SU-DHL-6 (cell line): ENCODE measurements around the gene PALLD.

Experiments
- H2AFZ ChIP-seq: fragments of 200-600 bp; sonication (generic); 2 replicates; pipeline ENCODE4 v1.6.1; 2014; ENCODE audit warnings: low read depth, mild to moderate bottlenecking, moderate library complexity, mixed read lengths, antibody characterized with exemption, low read length; ENCODE audit not compliant: severe bottlenecking
- H3F3A ChIP-seq: fragments of 200-600 bp; shearing (Covaris generic); 2 replicates; pipeline ENCODE4 v1.6.0; 2016; ENCODE audit warnings: antibody characterized with exemption, mild to moderate bottlenecking; ENCODE audit not compliant: insufficient read depth
- H3K27ac ChIP-seq: fragments of 200-600 bp; sonication (generic); 2 replicates; pipeline ENCODE4 v1.5.1; 2016; ENCODE audit warnings: low read depth, mild to moderate bottlenecking, low read length, moderate library complexity, mixed read lengths
- H3K27me3 ChIP-seq: fragments of 200-600 bp; sonication (generic), shearing (Covaris generic); 2 replicates; pipeline ENCODE4 v1.6.0; 2014; ENCODE audit warnings: mild to moderate bottlenecking, low read length
- H3K36me3 ChIP-seq: fragments of 200-600 bp; sonication (generic); 2 replicates; pipeline ENCODE4 v1.6.1; 2014; ENCODE audit warnings: mild to moderate bottlenecking, low read length, mixed read lengths
- H3K4me2 ChIP-seq: fragments of 300-600, 200-600 bp; shearing (Covaris generic), sonication (generic); 2 replicates; pipeline ENCODE4 v1.6.0; 2014; ENCODE audit warnings: low read length, low read depth, mild to moderate bottlenecking; ENCODE audit not compliant: poor library complexity, severe bottlenecking
- H3K4me3 ChIP-seq: fragments of 200-600 bp; sonication (generic); 2 replicates; pipeline ENCODE4 v1.5.1; 2014; ENCODE audit warnings: antibody characterized with exemption, low read length, mild to moderate bottlenecking, mixed read lengths; ENCODE audit not compliant: insufficient read depth, poor library complexity, severe bottlenecking
- H3K79me2 ChIP-seq: fragments of 200-600 bp; sonication (generic); 2 replicates; pipeline ENCODE4 v1.6.1; 2014; ENCODE audit warnings: mild to moderate bottlenecking, low read length, moderate library complexity; ENCODE audit not compliant: insufficient read depth
- H3K9ac ChIP-seq: fragments of 200-600 bp; sonication (generic); 2 replicates; pipeline ENCODE4 v1.7.0; 2014; ENCODE audit warnings: mild to moderate bottlenecking, low read length
- H3K9me2 ChIP-seq: fragments of 200-600 bp; sonication (generic); replicated peaks from 2 replicates; pipeline ENCODE4 v1.6.1; 2014; ENCODE audit warnings: low read length; ENCODE audit not compliant: insufficient read depth
- H3K9me3 ChIP-seq: fragments of 200-600 bp; sonication (generic); 2 replicates; pipeline ENCODE4 v1.6.1; 2014; ENCODE audit warnings: low read length, mixed read lengths; ENCODE audit not compliant: insufficient read depth
- H4K20me1 ChIP-seq: fragments of 200-600 bp; sonication (generic); 2 replicates; pipeline ENCODE4 v1.6.1; 2014; ENCODE audit warnings: low read depth, mild to moderate bottlenecking, antibody characterized with exemption, low read length, moderate library complexity, mixed read lengths
- EZH2phosphoT487 ChIP-seq: fragments of 200-600 bp; sonication (generic), shearing (Covaris generic); conservative IDR thresholded peaks from 2 replicates; pipeline ENCODE4 v1.6.1; 2018; ENCODE audit warnings: mild to moderate bottlenecking, antibody characterized with exemption, low read length, moderate library complexity, mixed read lengths
- TF ChIP-seq, protein P1 (sequence below): fragments of 200-600 bp; sonication (generic); IDR thresholded peaks from one replicate; pipeline ENCODE4 v1.5.1; 2017; ENCODE audit warnings: antibody characterized with exemption, mild to moderate bottlenecking, low read length, moderate library complexity; ENCODE audit not compliant: insufficient read depth, poor library complexity, severe bottlenecking

PALLD gene

DNA sequence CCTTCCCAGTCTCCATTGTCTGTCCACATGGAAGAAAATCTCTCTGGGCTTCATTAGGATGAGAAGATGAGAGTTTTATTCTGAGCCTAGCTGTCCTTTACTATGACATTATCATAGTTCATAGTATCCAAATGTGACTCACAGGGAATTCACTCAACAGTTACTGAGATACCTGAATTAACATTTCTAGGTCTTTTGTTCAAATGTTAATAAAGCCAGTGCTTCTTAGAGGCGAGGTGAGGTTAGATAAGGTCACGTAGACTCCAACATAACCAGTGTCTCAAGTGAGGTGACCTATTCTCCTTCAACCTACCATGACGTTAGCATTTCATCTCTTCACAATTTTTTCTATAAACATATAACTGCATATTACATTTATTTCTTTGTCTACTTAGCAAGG is 67.2 kb downstream of the PALLD start:
- Histone ChIP-seq H3K27me3 (no peaks in the 10 kb centered on the region), H4K20me1 (no peaks in the 10 kb centered on the region), H3K4me3 (no peak overlapping the region), H3K4me2 (no peak overlapping the region), H3K27ac (no peak overlapping the region), H2AFZ (no peak overlapping the region), H3F3A (no peaks in the 10 kb centered on the region), H3K9me2 (no peaks in the 10 kb centered on the region), H3K79me2 (no peaks in the 10 kb centered on the region), H3K9ac (no peak overlapping the region), H3K9me3 (no peaks in the 10 kb centered on the region), H3K36me3 (no peaks in the 10 kb centered on the region)
- no peak for TF ChIP-seq EZH2phosphoT487
- TF ChIP-seq, protein P1, sequence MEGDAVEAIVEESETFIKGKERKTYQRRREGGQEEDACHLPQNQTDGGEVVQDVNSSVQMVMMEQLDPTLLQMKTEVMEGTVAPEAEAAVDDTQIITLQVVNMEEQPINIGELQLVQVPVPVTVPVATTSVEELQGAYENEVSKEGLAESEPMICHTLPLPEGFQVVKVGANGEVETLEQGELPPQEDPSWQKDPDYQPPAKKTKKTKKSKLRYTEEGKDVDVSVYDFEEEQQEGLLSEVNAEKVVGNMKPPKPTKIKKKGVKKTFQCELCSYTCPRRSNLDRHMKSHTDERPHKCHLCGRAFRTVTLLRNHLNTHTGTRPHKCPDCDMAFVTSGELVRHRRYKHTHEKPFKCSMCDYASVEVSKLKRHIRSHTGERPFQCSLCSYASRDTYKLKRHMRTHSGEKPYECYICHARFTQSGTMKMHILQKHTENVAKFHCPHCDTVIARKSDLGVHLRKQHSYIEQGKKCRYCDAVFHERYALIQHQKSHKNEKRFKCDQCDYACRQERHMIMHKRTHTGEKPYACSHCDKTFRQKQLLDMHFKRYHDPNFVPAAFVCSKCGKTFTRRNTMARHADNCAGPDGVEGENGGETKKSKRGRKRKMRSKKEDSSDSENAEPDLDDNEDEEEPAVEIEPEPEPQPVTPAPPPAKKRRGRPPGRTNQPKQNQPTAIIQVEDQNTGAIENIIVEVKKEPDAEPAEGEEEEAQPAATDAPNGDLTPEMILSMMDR: no peak

DNA sequence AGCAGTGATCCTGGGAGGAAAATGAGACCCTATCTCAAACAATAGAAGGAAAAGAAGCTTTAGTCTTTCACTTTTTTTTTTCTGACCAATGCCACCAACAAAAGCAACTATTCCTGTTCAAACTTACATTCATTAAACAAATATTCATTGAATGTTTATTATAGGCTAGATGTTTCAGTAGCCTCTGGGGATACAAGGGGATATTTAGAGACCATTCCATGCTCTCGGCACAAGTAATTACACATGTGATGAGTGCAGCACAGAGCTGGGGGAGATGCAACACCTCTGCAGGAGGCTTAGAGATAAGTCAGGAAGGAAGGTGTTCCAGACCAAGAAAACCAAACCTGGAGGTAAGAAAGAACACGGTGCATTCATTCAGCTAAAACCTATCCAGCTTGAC is 68.3 kb downstream of the PALLD start:
- TF ChIP-seq EZH2phosphoT487: no peak
- TF ChIP-seq, protein P1: no peak

DNA sequence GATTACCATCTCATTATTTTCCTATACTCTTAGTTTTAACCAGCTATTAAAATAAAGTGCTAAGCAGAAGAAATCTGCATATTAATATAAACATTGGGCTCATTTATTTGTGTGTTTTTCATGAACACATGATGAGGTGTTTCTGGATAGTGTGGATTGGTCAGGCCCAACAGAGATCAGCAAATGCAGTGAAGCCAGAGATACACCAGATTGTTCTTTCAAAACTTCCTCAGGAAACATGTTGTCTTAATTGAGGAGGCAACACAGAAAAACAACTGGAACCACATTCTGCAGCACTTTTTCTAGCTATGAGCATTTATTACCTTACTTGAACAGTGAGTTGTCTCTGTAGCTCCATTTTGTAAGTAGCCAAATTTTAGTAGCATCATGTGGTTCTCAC is 69.9 kb downstream of the PALLD start:
- Histone ChIP-seq H2AFZ (no peak overlapping the region), H3K4me3 (no peak overlapping the region), H3K36me3 (no peaks in the 10 kb centered on the region), H3F3A (no peaks in the 10 kb centered on the region), H3K79me2 (no peaks in the 10 kb centered on the region), H3K27me3 (no peaks in the 10 kb centered on the region), H3K9ac (no peak overlapping the region), H3K27ac (no peak overlapping the region), H3K9me2 (no peaks in the 10 kb centered on the region), H3K9me3 (no peaks in the 10 kb centered on the region), H4K20me1 (no peaks in the 10 kb centered on the region), H3K4me2 (no peak overlapping the region)
- TF ChIP-seq, protein P1: no peak
- no peak for TF ChIP-seq EZH2phosphoT487

More for the DNA sequence above, 68.3 kb downstream of the PALLD start:
- H4K20me1 ChIP-seq: no peaks in the 10 kb centered on the region
- H3K79me2 ChIP-seq: no peaks in the 10 kb centered on the region
- no peaks in the 10 kb centered on the region for H3K9me3 ChIP-seq
- H3K4me3 ChIP-seq: no peak overlapping the region
- no peaks in the 10 kb centered on the region for H3K36me3 ChIP-seq
- no peaks in the 10 kb centered on the region for H3F3A ChIP-seq
- H3K27me3 ChIP-seq: no peaks in the 10 kb centered on the region
- no peak overlapping the region for H2AFZ ChIP-seq
- H3K9me2 ChIP-seq: no peaks in the 10 kb centered on the region
- no peak overlapping the region for H3K4me2 ChIP-seq
- H3K27ac ChIP-seq: no peak overlapping the region
- no peak overlapping the region for H3K9ac ChIP-seq
